H9 (cell line): ENCODE results near the gene GIGYF1. TPM values are rescaled to one million over a fixed set of nuclear protein-coding genes. Genes with fewer than 3 reads are reported as not detected.

Source experiments
- DNase-seq: peaks from one replicate; pipeline ENCODE4 v3.0.0-alpha.2; 2017
- H2AFZ ChIP-seq: one replicate; pipeline ENCODE4 v1.6.1; 2013; ENCODE audit warnings: mild to moderate bottlenecking, low read length, control low read depth, moderate library complexity
- H2AK5ac ChIP-seq: 2 replicates; pipeline ENCODE4 v1.6.1; 2013; ENCODE audit warnings: low read length, control low read depth, mixed read lengths; ENCODE audit not compliant: insufficient read length
- H2BK120ac ChIP-seq: one replicate; pipeline ENCODE4 v1.6.1; 2013; ENCODE audit warnings: low read depth, mild to moderate bottlenecking, low read length, control low read depth, inconsistent platforms; ENCODE audit not compliant: poor library complexity, severe bottlenecking
- H2BK12ac ChIP-seq: 2 replicates; pipeline ENCODE4 v1.6.1; 2013; ENCODE audit warnings: low read length, control low read depth, mixed read lengths, low read depth; ENCODE audit not compliant: insufficient read length
- H2BK15ac ChIP-seq: 2 replicates; pipeline ENCODE4 v1.6.1; 2013; ENCODE audit warnings: low read depth, low read length, control low read depth
- H2BK20ac ChIP-seq: one replicate; pipeline ENCODE4 v1.6.1; 2013; ENCODE audit warnings: low read depth, mild to moderate bottlenecking, low read length, control low read depth, inconsistent platforms; ENCODE audit not compliant: poor library complexity, severe bottlenecking
- H2BK5ac ChIP-seq: 2 replicates; pipeline ENCODE4 v1.6.1; 2013; ENCODE audit warnings: low read length, control low read depth, mixed read lengths; ENCODE audit not compliant: insufficient read length
- H3K14ac ChIP-seq: 2 replicates; pipeline ENCODE4 v1.6.1; 2013; ENCODE audit warnings: low read length, control low read depth; ENCODE audit not compliant: insufficient read depth
- H3K18ac ChIP-seq: 2 replicates; pipeline ENCODE4 v1.6.1; 2013; ENCODE audit warnings: low read depth, mild to moderate bottlenecking, mixed read lengths, low read length, control low read depth; ENCODE audit not compliant: insufficient read length
- H3K23ac ChIP-seq: 2 replicates; pipeline ENCODE4 v1.6.1; 2013; ENCODE audit warnings: low read length, control low read depth, mixed read lengths, low read depth; ENCODE audit not compliant: insufficient read length
- H3K23me2 ChIP-seq: 2 replicates; pipeline ENCODE4 v1.6.1; 2013; ENCODE audit warnings: low read depth, mild to moderate bottlenecking, mixed read lengths, low read length, control low read depth; ENCODE audit not compliant: insufficient read length, poor library complexity, severe bottlenecking
- H3K27ac ChIP-seq: 2 replicates; pipeline ENCODE4 v1.5.1; 2013; ENCODE audit warnings: low read length, control low read depth, mixed read lengths, low read depth; ENCODE audit not compliant: insufficient read length
- H3K27me3 ChIP-seq: 2 replicates; pipeline ENCODE4 v1.6.1; 2013; ENCODE audit warnings: low read length, control low read depth, inconsistent platforms; ENCODE audit not compliant: insufficient read depth
- H3K4ac ChIP-seq: 2 replicates; pipeline ENCODE4 v1.6.1; 2013; ENCODE audit warnings: low read depth, mild to moderate bottlenecking, control low read depth, inconsistent platforms, low read length, moderate library complexity
- H3K4me1 ChIP-seq: 2 replicates; pipeline ENCODE4 v1.6.1; 2013; ENCODE audit warnings: low read length, control low read depth, inconsistent platforms; ENCODE audit not compliant: insufficient read depth
- H3K4me2 ChIP-seq: 2 replicates; pipeline ENCODE4 v1.6.1; 2013; ENCODE audit warnings: low read length, control low read depth, mixed read lengths; ENCODE audit not compliant: insufficient read length, insufficient read depth
- H3K56ac ChIP-seq: 2 replicates; pipeline ENCODE4 v1.6.1; 2013; ENCODE audit warnings: low read depth, mild to moderate bottlenecking, mixed read lengths, low read length, control low read depth; ENCODE audit not compliant: insufficient read length
- H3K79me1 ChIP-seq: 2 replicates; pipeline ENCODE4 v1.6.1; 2013; ENCODE audit warnings: low read depth, mild to moderate bottlenecking, moderate library complexity, low read length, control low read depth, inconsistent platforms; ENCODE audit not compliant: insufficient read depth, poor library complexity, severe bottlenecking
- H3K79me2 ChIP-seq: 2 replicates; pipeline ENCODE4 v1.6.1; 2013; ENCODE audit warnings: low read length, control low read depth, inconsistent platforms; ENCODE audit not compliant: insufficient read depth
- H3K9ac ChIP-seq: 2 replicates; pipeline ENCODE4 v1.6.1; 2013; ENCODE audit warnings: low read length, control low read depth, mixed read lengths; ENCODE audit not compliant: insufficient read length; ENCODE audit errors: extremely low read depth
- H3K9me3 ChIP-seq: one replicate; pipeline ENCODE4 v1.6.1; 2013; ENCODE audit warnings: low read depth, low read length, inconsistent platforms; ENCODE audit not compliant: control insufficient read depth
- H3T11ph ChIP-seq: one replicate; pipeline ENCODE4 v1.6.1; 2013; ENCODE audit warnings: mild to moderate bottlenecking, low read length, control low read depth, inconsistent platforms
- H4K20me1 ChIP-seq: one replicate; pipeline ENCODE4 v1.6.1; 2013; ENCODE audit not compliant: control insufficient read depth, insufficient read length, insufficient read depth
- H4K5ac ChIP-seq: 2 replicates; pipeline ENCODE4 v1.6.1; 2013; ENCODE audit warnings: low read depth, mild to moderate bottlenecking, mixed read lengths, low read length, control low read depth; ENCODE audit not compliant: insufficient read length
- H4K8ac ChIP-seq: replicated peaks from 2 replicates; pipeline ENCODE4 v1.6.1; 2013; ENCODE audit warnings: low read length, control low read depth, mixed read lengths, low read depth; ENCODE audit not compliant: insufficient read length
- H4K91ac ChIP-seq: 2 replicates; pipeline ENCODE4 v1.6.1; 2013; ENCODE audit warnings: low read depth, mild to moderate bottlenecking, moderate library complexity, mixed read lengths, low read length, control low read depth; ENCODE audit not compliant: insufficient read length
- H3K27ac Mint-ChIP-seq, 3 experiments: 2 replicates in 2 of 3; 3 replicates in 1 of 3; pipeline ENCODE4 v1.8.0; 2020 to 2021; ENCODE audit warnings: mixed read lengths in 3 of 3, mild to moderate bottlenecking in 1 of 3, moderate library complexity in 1 of 3
- H3K27me3 Mint-ChIP-seq: 2 replicates; pipeline ENCODE4 v1.8.0; 2021; ENCODE audit warnings: low read depth, mild to moderate bottlenecking, moderate library complexity, mixed read lengths
- H3K36me3 Mint-ChIP-seq, 3 experiments: 2 replicates in 2 of 3; 3 replicates in 1 of 3; pipeline ENCODE4 v1.8.0; 2020 to 2021; ENCODE audit warnings: low read depth in 3 of 3, mixed read lengths in 3 of 3; ENCODE audit not compliant: insufficient read depth in 1 of 3
- H3K4me1 Mint-ChIP-seq, 2 experiments: 2 replicates each; pipeline ENCODE4 v1.8.0; 2020; ENCODE audit warnings: mixed read lengths in 2 of 2
- H3K4me3 Mint-ChIP-seq, 2 experiments: 2 replicates in 1 of 2; 3 replicates in 1 of 2; pipeline ENCODE4 v1.8.0; 2020 to 2021; ENCODE audit warnings: mild to moderate bottlenecking in 2 of 2, mixed read lengths in 2 of 2, moderate library complexity in 1 of 2
- H3K9me3 Mint-ChIP-seq, 2 experiments: 2 replicates in 1 of 2; 3 replicates in 1 of 2; pipeline ENCODE4 v1.8.0; 2020; ENCODE audit warnings: mild to moderate bottlenecking in 2 of 2, mixed read lengths in 2 of 2, moderate library complexity in 1 of 2
- CTCF ChIP-seq: fragments of 200-600 bp; sonication (generic); conservative IDR thresholded peaks from 3 replicates; pipeline ENCODE4 v1.8.0; 2021; ENCODE audit warnings: antibody characterized with exemption, mild to moderate bottlenecking
- WGBS: extraction: QIAGEN DNeasy Blood & Tissue Kit; methylation state at CpG from one replicate; pipeline ENCODE4 v1.1.7; 2013; ENCODE audit warnings: missing lambda C conversion rate, low lambda C conversion rate, mixed read lengths; ENCODE audit not compliant: insufficient read length; ENCODE audit errors: extremely low coverage; 5-methylcytosine and 5-hydroxymethylcytosine counted together
- total RNA-seq: library from RNA; stranded (reverse); gene quantifications from 2 replicates; pipeline ENCODE4 v1.2.1, GENCODE V29; 2021

GIGYF1 gene
- total RNA-seq, 1 experiment from 2014 or later = 104 TPM

DNA sequence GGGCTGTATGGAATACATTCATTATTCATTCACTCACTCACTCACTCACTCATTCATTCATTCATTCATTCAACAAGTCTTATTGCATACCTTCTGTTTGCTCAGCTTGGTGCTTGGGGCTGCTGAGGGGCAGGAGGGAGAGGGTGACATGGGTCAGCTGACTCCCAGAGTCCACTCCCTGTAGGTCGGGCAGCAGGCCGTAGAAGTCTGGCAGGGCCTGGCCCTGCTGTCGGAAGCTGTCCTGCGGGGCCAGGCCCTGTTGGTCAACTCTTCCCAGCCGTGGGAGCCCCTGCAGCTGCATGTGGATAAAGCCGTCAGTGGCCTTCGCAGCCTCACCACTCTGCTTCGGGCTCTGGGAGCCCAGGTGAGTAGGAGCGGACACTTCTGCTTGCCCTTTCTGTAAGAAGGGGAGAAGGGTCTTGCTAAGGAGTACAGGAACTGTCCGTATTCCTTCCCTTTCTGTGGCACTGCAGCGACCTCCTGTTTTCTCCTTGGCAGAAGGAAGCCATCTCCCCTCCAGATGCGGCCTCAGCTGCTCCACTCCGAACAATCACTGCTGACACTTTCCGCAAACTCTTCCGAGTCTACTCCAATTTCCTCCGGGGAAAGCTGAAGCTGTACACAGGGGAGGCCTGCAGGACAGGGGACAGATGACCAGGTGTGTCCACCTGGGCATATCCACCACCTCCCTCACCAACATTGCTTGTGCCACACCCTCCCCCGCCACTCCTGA lies 28.6 kb upstream of the GIGYF1 start:
- Histone ChIP-seq H3K23me2 (peaks cover 5% of the 10 kb centered on the region), H4K5ac (no peak overlapping the region), H3K4me2 (no peak overlapping the region), H3K56ac (no peak overlapping the region), H4K20me1 (no peaks in the 10 kb centered on the region), H2AK5ac (no peak overlapping the region), H3K9me3 (no peaks in the 10 kb centered on the region), H3K4ac (no peak overlapping the region), H2BK15ac (no peak overlapping the region), H3K27me3 (peaks cover 9% of the 10 kb centered on the region; the same call in 1 of the 2 replicates), H2BK20ac (no peak overlapping the region), H4K91ac (no peak overlapping the region), H3K79me2 (no peaks in the 10 kb centered on the region), H3K79me1 (no peaks in the 10 kb centered on the region), H2BK12ac (no peak overlapping the region), H3K14ac (no peak overlapping the region), H3K4me1 (no peaks in the 10 kb centered on the region), H2AFZ (no peak overlapping the region), H2BK120ac (no peak overlapping the region), H4K8ac (no peak overlapping the region), H3K27ac (no peak overlapping the region), H3K9ac (no peak overlapping the region), H3K23ac (no peak overlapping the region), H3T11ph (no peak overlapping the region), H3K18ac (no peak overlapping the region), H2BK5ac (no peak overlapping the region)
- H3K9me3 Mint-ChIP-seq = peaks cover 9 to 16% of the 10 kb centered on the region in 2 experiments
- H3K27me3 Mint-ChIP-seq = peaks cover 79% of the 10 kb centered on the region
- TF ChIP-seq CTCF = no peak
- no peak for DNase-seq
- no CpG with 5 or more reads among the region's 17 CpGs for WGBS
- no peak overlapping the region for H3K27ac Mint-ChIP-seq
- peak overlapping the region in 1 of 2 experiments; percentile 39; a peak in 1 of 5 replicates for H3K4me3 Mint-ChIP-seq
- peaks cover 13 to 21% of the 10 kb centered on the region in 2 experiments for H3K4me1 Mint-ChIP-seq
- H3K36me3 Mint-ChIP-seq = no peaks in the 10 kb centered on the region; a peak in 2 of 7 replicates
